Esophagus squamous epithelium (tissue), 5 donors: Measurements from ENCODE around the gene DNAH9. TPM values are rescaled to one million over a fixed set of nuclear protein-coding genes. Genes with fewer than 3 reads are reported as not detected.

Source experiments
- DNase-seq: peaks from one replicate; lab custom pipeline; 2025; lab: John Stamatoyannopoulos, UW
- H3K27ac ChIP-seq, 4 donors: fragments of 200-600 bp; sonication (generic); one replicate each; pipeline ENCODE4 v1.5.1; 2016 to 2019; ENCODE audit warnings: mild to moderate bottlenecking in 1 of 4
- H3K27me3 ChIP-seq, 4 donors: fragments of 200-600 bp; sonication (generic); 1 replicate in 3 of 4; 2 replicates in 1 of 4; pipeline versions ENCODE4 v1.5.1 to v1.6.0; 2017 to 2021; ENCODE audit warnings: antibody characterized with exemption in 1 of 4
- H3K36me3 ChIP-seq, 3 donors: fragments of 200-600 bp; sonication (generic); one replicate each; pipeline ENCODE4 v1.5.1; 2016 to 2019
- H3K4me1 ChIP-seq, 3 donors: fragments of 200-600 bp; sonication (generic); one replicate each; pipeline ENCODE4 v1.5.1; 2017 to 2019
- H3K4me3 ChIP-seq, 4 donors: fragments of 200-600 bp; sonication (generic); 1 replicate in 3 of 4; 2 replicates in 1 of 4; pipeline ENCODE4 v1.5.1; 2016 to 2019; ENCODE audit warnings: mild to moderate bottlenecking in 2 of 4, moderate library complexity in 1 of 4
- H3K9me3 ChIP-seq, 3 donors: fragments of 200-600 bp; sonication (generic); one replicate each; pipeline ENCODE4 v1.5.1; 2016 to 2019
- CTCF ChIP-seq, 6 experiments: fragments of 450-650 bp in 4 of 6; fragments of 200-600 bp in 2 of 6; sonication (generic) in 2 of 6; IDR thresholded peaks; one replicate each; pipeline ENCODE4 v1.5.1; 2016 to 2019; ENCODE audit warnings: antibody characterized with exemption in 6 of 6, mild to moderate bottlenecking in 4 of 6, moderate library complexity in 4 of 6
- POLR2A ChIP-seq, 4 donors: fragments of 450-650 bp; IDR thresholded peaks; one replicate each; pipeline ENCODE4 v1.6.1; 2017; ENCODE audit warnings: antibody characterized with exemption in 4 of 4, mild to moderate bottlenecking in 4 of 4, moderate library complexity in 3 of 4
- WGBS, 2 donors: methylation state at CpG; one replicate each; pipeline ENCODE4 v1.1.5; 2018; 5-methylcytosine and 5-hydroxymethylcytosine counted together
- intact Hi-C: fragments of 100-400 bp; cut with DNase I; formaldehyde crosslinking; loops from one replicate; pipeline ENCODE4 v1.15.0; 2022
- total RNA-seq, 4 donors: library from RNA; depleted of rRNA; stranded (reverse); fragments of >200 nt; gene quantifications; one replicate each; pipeline ENCODE4 v1.1.0, GENCODE V29; 2016
- donor health status: DM: yes; HTN: yes; CAD: no.

The DNAH9 gene
- total RNA-seq, 4 donors from 2014 or later: 0.18 to 0.61 (median 0.29) TPM

- Histone ChIP-seq H3K4me3 (no peak overlapping the region), H3K4me1 (peaks cover 0 to 14% (median 10%) of the 10 kb centered on the region in 3 donors), H3K27me3 (no peaks in the 10 kb centered on the region), H3K9me3 (no peaks in the 10 kb centered on the region), H3K27ac (no peak overlapping the region), H3K36me3 (no peaks in the 10 kb centered on the region)
- DNase-seq: no peak
- intact Hi-C loops: no loop called here
- 50 to 64% methylated on average over 2 of the region's 2 CpGs for WGBS, 2 donors
- no peak for TF ChIP-seq CTCF (IDR thresholded peaks at IDR 0.05)
- TF ChIP-seq POLR2A (IDR thresholded peaks at IDR 0.05): no peak
Observed at GRCh38 chr17:11848330-11848729, 250.1 kb downstream of the DNAH9 start.

GRCh38 chr17:11852231-11852630 is 254.0 kb downstream of the DNAH9 start:
- intact Hi-C loops: no loop called here

GRCh38 chr17:11852912-11853311 is 254.6 kb downstream of the DNAH9 start:
- H3K9me3 ChIP-seq: no peaks in the 10 kb centered on the region

More at GRCh38 chr17:11852231-11852630, 254.0 kb downstream of the DNAH9 start:
- peak overlapping the region in 3 of 4 donors; percentile 38 to 89 (median 63) for H3K27ac ChIP-seq
- DNase-seq: no peak
- peaks cover 6 to 24% (median 18%) of the 10 kb centered on the region in 3 donors for H3K4me1 ChIP-seq
- no peak for TF ChIP-seq CTCF (IDR thresholded peaks at IDR 0.05)
- TF ChIP-seq POLR2A (IDR thresholded peaks at IDR 0.05): no peak
- WGBS, 2 donors: 57 to 67% methylated on average over 3 to 4 of the region's 4 CpGs
- H3K27me3 ChIP-seq: no peaks in the 10 kb centered on the region
- no peak overlapping the region for H3K4me3 ChIP-seq
- H3K36me3 ChIP-seq: no peaks in the 10 kb centered on the region
- no peaks in the 10 kb centered on the region for H3K9me3 ChIP-seq

GRCh38 chr17:11853321-11854151 is 255.3 kb downstream of the DNAH9 start:
- Histone ChIP-seq H3K36me3 (no peaks in the 10 kb centered on the region), H3K4me1 (peaks cover 6 to 24% (median 18%) of the 10 kb centered on the region in 3 donors), H3K27me3 (no peaks in the 10 kb centered on the region), H3K27ac (peak overlapping the region; percentile 74 to 89 (median 80)), H3K9me3 (no peaks in the 10 kb centered on the region), H3K4me3 (peak overlapping the region in 1 of 4 donors; percentile 8)
- TF ChIP-seq POLR2A (IDR thresholded peaks at IDR 0.05): no peak
- TF ChIP-seq CTCF (IDR thresholded peaks at IDR 0.05): no peak
- intact Hi-C loops: no loop called here
- DNase-seq: no peak
- 52 to 56% methylated on average over 11 of the region's 11 CpGs for WGBS, 2 donors

More at GRCh38 chr17:11852912-11853311, 254.6 kb downstream of the DNAH9 start:
- Histone ChIP-seq H3K4me3 (peak overlapping the region in 1 of 4 donors; percentile 8), H3K4me1 (peaks cover 6 to 24% (median 18%) of the 10 kb centered on the region in 3 donors), H3K36me3 (no peaks in the 10 kb centered on the region), H3K27ac (peak overlapping the region; percentile 74 to 89 (median 80)), H3K27me3 (no peaks in the 10 kb centered on the region)
- intact Hi-C loops: no loop called here
- TF ChIP-seq POLR2A (IDR thresholded peaks at IDR 0.05): no peak
- no peak for TF ChIP-seq CTCF (IDR thresholded peaks at IDR 0.05)
- DNase-seq: no peak
- WGBS, 2 donors: 52 to 67% methylated on average over 2 of the region's 2 CpGs

GRCh38 chr17:11855306-11855705 is 257.0 kb downstream of the DNAH9 start:
- Histone ChIP-seq H3K4me1 (peaks cover 6 to 24% (median 18%) of the 10 kb centered on the region in 3 donors), H3K9me3 (no peaks in the 10 kb centered on the region), H3K36me3 (no peaks in the 10 kb centered on the region), H3K4me3 (no peak overlapping the region), H3K27me3 (no peaks in the 10 kb centered on the region), H3K27ac (no peak overlapping the region)
- TF ChIP-seq POLR2A (IDR thresholded peaks at IDR 0.05): no peak
- TF ChIP-seq CTCF (IDR thresholded peaks at IDR 0.05): no peak
- intact Hi-C loops: no loop called here
- DNase-seq: no peak
- WGBS, 2 donors: 89 to 90% methylated on average over 1 of the region's 1 CpG
